Stimulated activated CD8-positive, alpha-beta memory T cell treated with anti-CD3 and anti-CD28 coated beads, Interleukin-15, amount 100 ng/mL, for 4 hours (primary cell): ENCODE measurements around the gene SH3BP4.

Experiments used
- DNase-seq, 2 donors: peaks; one replicate each; pipeline ENCODE4 v3.0.0-alpha.2; 2020; ENCODE audit warnings: low read depth in 2 of 2

Gene SH3BP4

DNA sequence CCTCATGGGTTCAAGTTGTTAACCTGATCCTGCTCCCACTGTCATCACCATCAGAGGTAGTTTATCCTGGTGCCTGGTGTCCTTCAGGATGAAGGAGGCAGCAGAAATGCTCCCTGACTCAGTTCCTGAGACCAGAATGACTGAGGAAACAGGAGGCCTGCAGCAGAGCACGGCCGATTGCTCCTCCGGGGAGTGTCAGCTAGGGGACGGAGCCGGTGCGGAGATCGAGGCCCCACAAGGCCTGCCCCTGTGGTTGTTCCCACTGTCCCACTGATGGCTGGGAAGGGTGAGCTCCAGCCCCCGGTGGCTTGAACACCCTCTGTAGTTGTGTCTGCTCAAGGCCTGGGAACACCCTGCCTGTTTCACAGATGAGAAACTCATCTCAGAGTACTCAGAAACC, 45.6 kb downstream of the SH3BP4 start:
- DNase-seq = no peak

DNA sequence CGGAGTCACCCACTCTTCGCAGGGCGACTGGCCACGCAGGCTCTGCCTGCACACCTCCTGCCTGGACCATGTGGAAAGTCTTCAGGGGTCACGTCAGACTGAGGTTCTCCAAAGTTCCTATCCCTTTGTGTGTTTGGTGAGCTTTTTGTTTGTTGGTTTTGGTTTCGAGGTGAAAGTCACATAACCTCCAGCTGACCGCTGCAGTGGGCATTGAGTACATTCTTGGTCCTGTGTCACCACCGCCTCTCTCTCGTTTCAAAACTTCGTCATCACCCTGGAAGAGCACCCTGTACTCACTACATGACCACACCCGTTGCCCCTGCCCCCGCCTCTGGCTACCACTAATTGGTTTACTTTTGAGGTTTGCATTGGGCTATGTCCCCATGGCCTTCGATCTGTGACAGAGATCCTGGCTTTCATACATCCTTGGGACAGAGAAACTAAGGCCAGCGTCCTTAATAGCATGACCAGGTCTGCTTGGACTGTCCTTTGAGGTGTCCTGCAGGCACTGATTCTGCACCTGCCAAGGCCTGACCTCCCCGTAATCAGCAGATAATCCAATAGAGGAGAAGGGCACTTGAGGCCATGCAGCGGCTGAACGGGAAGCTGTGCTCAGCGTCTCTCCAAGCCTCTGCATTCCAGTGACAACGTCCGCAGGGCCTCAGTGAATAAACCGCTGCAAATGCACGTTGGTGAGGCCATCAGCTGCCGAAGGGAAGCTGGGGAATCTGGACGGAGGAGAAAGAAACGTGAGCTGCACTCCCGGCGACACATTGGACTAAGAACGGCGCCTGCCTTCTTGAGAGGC, 46.8 kb downstream of the SH3BP4 start:
- no peak for DNase-seq

DNA sequence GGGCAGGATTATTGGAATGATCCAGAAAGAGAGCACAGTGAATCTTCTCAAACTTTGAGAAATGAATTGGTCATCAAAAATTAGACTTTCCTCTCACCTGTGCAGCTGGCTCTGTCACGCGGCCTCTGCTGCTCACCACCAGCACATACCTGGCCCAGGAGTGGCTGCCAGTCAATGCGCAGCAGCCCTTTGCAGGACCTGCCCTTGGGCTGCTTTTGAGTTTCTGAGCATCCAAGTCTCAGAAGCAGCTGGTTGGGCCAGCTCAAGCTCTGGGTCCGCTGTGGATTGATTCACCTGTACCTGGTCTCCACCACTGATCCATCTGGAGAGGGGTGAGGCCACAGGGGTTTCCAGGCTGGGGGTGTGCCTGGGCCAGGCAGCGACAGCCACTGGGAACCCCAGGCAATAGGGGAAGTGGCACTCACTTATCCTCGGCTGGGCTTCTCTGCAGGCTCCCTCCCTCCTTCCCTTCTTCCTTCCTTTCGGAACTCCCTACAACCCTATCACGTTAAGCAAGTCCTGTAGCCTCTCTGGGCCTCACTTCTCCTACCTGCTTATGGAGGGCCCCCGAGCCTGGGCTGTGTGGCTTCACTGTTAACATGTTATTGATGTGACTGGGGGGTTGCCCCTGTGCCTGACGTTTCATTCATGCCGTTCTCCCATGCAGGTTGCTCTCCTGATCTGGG, 48.1 kb downstream of the SH3BP4 start:
- DNase-seq = no peak

DNA sequence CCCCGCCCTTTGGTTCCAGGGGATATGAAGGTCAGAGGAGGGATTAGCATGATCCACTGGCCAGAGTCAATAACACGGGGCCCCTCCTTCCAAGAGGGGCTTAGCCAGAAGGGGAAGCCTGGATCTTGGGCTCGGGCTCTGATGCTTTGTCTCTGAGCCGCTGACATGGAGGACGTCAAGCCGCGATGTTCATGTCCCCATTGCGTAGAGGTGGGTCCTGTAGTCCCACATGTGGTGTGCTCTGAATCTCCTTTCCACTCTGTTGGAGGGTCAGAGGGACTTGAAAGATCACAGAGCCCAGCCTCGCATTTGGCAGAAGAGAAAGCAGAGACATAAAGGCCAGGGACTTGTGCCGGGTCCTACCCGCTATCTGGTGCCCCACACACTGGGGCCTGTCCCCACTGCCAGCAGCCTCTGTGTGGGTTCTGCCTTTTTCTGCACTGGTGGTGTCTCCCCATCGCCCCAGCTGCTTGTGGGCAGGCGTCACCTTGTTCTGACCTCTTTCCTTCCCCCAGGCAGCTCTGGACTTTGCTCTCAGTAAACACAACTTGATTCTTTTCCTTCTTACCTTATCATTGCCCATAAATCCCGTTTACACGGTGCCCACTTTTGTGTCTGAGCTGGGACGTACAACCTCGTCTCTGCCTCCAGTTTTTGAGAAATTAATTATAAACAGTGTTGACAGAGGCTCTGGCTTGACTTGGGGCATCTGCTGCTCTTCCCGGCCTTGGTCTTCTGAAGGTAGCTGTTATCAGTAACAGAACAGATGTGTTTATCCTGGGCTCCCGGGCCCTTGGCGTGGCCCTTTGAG, 48.8 kb downstream of the SH3BP4 start:
- DNase-seq = no peak

DNA sequence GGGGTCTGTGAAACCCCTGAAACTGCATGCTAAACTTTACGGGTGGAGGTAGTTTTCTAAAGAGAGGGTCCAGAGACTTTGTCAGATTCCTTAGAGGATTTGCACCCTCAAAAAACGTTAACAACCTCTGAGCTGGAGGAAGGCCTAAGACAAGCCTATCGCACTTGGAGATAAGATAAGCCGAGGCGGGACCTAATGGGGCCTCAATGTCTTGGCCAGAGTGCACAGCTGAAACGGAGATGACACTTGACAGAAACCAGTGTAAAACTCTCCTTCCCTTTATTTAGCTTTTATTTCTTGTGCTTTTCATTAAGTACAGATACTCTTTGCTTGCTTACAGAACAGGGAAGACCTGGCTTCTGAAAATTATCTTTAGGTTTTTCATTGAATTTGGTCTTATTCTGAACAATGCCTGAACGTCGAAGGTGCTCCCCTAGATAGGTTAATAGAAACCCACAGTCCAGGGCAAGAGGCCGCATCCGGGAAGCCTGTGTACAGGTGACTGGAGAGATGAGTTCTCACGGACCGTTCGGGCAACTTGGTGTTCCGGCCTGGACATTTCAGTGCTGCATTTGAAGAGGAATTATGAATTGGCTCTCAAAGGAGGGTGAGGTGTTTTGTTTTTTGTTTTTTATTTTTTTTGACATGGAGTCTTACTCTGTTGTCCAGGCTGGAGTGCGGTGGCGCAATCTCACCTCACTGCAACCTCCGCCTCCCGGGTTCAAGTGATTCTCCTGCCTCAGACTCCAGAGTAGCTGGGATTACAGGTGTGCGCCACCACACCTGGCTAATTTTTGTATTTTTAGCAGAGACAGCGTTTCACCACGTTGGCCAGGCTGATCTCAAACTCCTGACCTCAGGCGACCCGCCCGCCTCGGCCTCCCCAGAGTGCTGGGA, 49.7 kb downstream of the SH3BP4 start:
- DNase-seq = no peak

DNA sequence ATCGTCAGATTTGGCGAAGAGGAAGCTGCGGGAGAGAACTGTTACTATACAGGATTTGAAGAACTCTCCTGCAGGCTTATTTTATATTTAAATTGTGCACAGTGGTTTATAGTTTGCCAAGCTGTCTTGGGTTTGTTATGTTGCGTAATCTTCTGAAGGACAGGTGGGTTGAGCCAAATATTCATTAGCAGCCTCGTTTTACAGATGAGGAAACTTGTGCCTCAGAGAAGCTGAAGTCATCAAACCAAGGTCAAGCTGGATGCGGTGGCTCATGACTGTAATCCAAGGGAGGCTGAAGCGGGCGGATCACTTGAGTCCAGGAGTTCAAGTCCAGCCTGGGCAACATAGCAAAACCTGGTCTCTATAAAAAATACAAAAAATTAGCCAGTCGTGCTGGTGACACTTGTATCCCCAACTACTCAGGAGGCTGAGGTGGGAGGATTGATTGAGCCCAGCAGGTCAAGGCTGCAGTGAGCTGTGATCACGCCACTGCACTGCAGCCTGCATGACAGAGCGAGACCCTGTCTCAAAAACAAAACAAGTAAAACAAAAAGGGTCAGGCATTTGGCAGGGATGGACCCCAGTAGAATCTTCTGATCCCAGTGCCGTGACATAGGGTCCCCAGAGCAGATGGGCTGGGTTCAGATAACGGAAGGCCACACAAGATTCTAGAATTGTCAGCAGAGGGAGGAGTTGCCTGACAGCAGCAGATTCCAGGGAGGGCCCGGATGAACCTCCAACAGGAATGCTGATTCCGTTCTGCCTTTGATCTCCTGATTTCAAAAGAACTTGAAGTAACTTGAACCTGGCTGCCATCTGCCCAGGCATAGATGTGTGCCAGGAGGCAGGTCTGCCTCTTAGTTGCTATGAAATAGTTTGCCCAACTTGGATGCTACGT, 50.6 kb downstream of the SH3BP4 start:
- no peak for DNase-seq

DNA sequence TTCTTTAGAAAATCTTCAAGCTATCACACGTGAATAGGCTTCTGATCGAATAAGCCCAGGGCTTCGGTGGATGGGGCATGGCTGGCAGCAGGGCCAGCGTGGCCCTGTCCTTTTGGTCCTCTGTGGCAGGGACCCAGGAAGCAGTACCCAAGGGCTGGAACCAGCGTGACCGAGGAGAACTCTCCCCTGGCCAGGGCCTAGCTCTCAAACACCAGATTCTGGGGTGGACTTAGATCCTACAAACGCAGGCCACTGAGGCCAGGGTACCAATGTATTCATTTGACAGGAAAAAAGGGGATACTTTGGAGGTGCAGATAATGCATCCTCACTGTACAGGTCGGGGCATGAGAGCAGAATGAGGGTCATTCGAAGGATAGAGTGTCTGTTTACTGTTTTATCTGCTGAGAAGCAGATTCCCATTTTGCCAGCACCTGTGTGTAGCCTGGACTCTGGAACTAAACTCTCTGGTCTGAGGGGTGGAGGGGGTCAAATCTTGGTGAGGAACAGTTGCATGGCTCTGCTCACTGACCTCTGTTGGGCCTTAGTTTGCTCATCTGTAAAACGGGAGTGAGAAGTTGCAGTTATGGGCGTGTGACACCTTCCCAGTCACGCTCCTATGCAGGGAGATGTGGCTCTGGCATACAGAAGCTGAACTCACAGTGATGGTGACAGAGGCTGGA, 51.4 kb downstream of the SH3BP4 start:
- no peak for DNase-seq

DNA sequence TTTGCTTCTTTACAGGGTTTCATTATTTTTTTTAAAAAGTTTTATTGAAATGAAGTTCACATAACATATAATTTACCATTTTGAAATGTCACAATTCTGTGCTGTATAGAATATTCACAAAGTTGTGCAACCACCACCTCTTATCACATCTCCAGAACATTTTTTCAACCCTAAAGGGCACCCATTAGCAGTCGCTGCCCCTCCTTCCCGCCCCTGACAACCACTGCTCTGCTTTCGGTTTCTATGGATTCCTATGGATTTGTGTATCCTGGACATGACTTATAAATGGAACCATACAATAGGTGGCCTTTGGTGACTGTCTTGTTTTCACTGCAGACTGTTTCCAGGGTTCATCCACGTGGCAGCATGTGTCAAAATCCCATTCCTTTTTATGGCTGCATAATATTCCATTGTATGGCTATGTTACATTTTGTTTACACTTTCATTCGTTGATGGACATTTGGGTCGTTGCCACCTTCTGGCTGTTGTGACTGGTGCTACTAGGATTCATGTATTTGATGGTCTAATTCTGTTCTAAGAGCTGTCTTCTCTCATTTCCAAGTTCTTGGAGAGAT, 52.6 kb downstream of the SH3BP4 start:
- no peak for DNase-seq

DNA sequence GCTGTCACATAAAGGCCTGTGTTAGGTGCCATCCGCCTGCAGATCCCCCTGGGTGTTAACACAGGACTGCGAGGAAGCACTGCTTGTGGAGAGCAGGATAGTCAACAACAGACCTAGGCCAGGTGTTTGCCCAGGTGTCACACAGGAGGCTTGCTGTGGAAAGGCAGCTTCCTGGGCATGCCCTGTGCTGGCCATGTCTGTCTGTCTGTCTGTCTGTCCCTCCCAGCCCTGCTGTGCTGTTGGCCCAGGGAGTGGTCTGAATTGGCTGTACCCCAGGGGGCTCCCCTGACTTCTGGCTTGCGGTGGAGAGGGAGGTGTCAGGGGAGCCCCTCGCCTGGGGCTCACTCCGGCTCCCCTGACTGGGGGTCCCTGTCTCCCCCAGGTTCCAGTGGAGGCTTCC, 53.2 kb downstream of the SH3BP4 start:
- no peak for DNase-seq

DNA sequence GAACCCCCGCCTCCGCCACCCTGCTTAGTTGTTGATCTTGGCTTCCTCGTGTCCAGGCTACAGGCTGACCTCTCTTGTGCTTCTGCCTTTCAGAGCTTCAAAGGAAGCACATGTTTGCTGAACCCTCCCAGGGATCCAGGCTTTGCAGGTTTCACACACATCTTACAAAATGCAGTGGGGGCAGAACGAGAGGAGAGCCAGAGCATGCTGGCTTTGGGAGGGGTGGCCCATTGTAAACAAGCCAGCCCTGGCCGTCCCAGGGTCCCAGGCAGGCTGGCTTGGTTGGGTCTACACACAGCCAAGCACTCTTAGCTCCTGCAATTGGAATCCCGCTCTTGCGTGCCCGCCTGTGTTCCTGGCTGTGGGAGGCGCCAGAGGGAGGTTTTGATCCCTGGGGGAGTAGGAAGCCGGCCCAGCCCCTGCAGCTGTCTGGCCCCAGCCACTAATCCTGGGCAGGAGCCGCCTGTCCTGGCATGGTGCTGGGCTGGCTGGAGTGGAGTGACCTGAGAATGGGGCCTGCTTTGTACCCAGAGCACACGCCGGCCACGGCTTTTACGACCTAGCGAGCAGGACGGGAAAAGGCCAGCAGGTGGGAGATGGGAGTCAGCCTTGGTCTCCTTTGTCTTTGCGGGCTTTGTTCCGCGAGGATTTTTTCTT, 53.9 kb downstream of the SH3BP4 start:
- DNase-seq = no peak

DNA sequence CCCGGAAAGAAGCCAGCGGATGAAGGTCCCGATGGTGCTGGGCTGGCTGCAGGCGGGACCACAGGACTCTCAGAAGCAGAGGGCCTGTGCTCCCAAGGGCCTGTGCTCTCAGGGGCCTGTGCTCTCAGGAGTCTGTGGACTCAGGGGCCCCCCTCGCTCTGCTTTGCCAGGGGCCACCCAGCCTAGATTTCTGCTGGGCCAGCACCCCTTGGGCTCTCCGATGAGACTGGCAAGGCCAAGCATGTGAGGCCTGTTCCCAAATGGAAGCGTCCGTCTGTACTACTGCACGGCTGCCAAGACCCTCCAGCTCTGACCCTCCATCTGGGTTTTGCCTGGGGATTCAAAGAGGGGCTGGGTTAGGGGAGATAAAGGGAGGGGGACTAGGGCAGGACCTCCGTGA, 54.6 kb downstream of the SH3BP4 start:
- no peak for DNase-seq

DNA sequence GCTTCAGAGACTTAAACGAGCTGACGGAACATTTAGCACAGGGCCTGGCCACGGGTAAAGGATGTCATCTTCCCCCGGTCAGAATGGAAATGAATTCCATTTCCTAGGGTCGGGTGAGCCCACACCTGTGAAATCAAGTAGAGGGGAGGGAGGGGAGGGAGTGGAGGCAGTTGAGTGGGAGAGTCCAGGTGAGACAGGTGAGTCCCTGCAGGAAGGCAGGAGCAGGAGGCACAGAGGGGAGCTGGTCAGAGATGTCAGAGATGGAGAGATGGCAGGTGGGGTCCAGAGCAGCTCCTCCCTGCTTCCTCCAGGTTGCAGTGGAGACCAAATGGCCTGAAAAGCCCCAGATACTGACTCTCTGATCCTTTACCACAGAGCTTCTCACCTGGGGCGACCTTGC, 55.2 kb downstream of the SH3BP4 start:
- DNase-seq = no peak

DNA sequence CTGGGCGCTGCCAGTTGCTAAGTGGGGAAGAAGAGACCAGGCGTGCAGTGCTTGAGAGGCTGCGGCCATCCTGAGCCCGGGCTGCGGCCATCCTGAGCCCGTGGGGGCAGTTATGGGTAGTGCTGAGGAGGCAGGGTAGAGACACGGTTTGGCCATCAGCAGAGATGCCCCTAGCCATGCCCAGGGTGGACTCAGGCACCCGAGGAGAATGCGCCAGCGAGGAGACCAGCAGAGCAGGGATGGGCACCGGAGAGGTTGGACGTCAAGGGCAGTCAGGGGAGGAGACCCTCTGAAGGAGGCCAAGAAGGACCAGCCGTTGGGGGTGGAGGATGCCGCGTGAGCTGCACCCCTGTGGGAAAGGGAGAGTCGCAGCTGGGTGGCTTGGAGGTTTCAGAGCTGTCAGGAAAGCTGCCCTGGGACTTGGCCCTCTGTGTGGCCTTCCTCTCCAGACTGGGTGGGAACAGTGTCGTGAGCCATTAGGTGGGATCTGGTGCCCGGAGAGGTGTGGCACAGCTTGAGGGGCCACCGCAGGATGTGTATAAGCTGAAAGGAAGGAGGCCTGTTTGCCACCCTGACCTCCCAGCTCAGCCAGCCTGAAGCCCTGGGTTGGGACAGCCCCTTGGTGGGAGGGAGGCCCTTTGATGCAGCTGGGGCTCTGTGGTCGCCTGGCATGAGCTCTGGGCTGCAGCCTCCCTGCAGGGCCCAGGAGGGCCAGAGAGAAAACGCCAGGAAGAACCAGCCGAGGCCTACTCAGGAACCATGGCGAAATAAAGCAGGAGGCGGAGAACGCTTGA, 56.0 kb downstream of the SH3BP4 start:
- no peak for DNase-seq

DNA sequence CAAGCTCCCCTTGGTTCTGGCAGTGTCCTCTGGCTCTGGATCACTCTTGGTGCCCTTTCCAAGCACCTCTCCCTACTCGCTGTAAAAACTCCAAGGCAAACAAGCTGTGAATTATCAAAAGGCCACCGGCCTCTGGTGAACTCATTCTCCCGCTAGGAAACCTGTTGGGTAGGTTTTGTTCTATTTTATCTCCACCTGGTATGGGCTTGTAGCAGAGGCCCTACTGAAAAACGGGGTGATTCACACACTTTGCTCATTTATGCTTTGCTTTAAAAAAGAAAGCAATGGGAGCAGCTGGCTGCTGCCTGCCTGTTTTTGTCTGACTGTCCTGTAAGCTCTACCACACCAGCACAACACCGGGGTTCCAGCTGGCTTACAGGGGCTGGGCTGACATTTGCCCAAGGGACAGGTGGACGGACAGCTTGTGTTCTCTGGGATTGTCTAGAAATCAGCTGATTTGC, 56.8 kb downstream of the SH3BP4 start:
- DNase-seq = no peak

DNA sequence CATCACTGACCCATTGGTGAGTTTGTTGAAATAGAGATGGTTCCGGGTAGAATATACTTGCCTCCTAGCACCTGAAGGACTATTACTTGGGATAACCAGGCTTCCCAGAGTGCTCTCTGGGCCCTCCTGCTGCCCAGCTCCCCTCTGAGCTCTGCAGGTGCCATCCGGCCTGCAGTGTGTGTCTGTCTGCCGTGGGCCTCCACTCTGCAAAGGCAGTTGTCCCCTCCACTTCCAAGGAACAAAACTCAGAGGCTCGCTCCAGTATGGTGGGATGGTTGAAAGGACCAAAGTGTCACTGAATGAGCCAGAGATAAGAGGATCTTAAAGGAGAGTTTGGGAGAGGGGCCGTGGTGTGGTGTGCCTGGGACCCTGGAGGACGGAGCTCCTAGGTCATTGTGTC, 57.3 kb downstream of the SH3BP4 start:
- DNase-seq = no peak

DNA sequence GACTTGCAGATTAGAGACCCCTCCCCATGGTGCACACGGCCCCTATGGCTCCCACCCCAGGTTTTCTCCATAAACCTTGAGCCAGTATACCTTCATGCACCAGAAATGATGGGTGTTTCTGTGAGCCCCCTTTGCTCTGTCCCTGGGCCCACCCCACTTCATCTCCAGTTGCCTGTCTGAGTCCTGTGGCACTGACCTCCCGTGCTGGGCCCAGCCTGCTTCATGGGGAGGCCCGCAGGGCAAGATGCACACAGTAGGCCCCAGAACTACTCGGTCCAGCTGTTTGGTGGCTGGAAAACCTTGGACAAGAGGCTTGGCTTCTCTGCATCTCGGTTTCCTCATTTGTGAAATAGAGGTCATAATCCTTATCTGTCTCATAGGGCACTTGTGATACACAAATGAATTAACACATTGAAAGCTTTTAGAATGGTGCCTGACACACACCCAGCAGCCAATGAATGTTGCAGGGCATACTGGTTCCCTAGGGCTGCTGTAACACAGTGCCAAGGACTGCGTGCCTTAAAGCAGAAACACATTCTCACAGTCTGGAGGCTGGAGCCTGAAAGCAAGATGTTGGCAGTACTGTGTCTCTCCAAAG, 58.4 kb downstream of the SH3BP4 start:
- no peak for DNase-seq

DNA sequence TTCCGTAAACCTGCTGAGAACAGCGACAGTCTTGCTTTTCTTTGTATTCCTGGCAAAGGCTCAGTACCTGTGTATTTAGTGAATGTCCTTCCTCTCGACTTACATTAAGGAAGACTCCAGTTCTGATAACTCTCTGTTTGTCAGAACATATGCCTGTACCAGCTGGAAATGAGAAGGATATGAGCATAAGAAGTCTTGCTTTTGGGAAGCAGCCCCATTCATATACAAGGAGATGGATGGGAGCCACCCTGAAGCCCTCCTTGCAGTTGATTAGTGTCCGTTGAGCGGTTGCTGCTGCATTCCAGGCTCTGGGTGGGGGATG, 59.8 kb downstream of the SH3BP4 start:
- DNase-seq = no peak
